D721Med (cell line): Measurements from ENCODE around the gene PHYHIPL.

Source experiments
- DNase-seq: peaks from one replicate; pipeline ENCODE4 v3.0.0; 2011; ENCODE audit warnings: low spot score; ENCODE audit not compliant: insufficient read length
- FAIRE-seq: peaks from 2 replicates; lab custom pipeline; 2011; peaks lifted over from hg19 to GRCh38; lab: Jason Lieb, UNC
- CTCF ChIP-seq: IDR thresholded peaks from 2 replicates; pipeline ENCODE4 v1.5.1; 2012; ENCODE audit warnings: mild to moderate bottlenecking, control low read depth; ENCODE audit not compliant: insufficient read depth; ENCODE audit errors: missing control alignments

Gene PHYHIPL

GRCh38 chr10:59276133-59276532 is 99.7 kb downstream of the PHYHIPL start:
- no peak for FAIRE-seq
- TF ChIP-seq CTCF = no peak
- DNase-seq = no peak

GRCh38 chr10:59276919-59277318 is 100.5 kb downstream of the PHYHIPL start:
- no peak for FAIRE-seq

GRCh38 chr10:59279476-59279875 is 103.0 kb downstream of the PHYHIPL start:
- FAIRE-seq = no peak
- no peak for DNase-seq
- TF ChIP-seq CTCF = no peak

More at GRCh38 chr10:59276919-59277318, 100.5 kb downstream of the PHYHIPL start:
- no peak for TF ChIP-seq CTCF
- no peak for DNase-seq

DNA sequence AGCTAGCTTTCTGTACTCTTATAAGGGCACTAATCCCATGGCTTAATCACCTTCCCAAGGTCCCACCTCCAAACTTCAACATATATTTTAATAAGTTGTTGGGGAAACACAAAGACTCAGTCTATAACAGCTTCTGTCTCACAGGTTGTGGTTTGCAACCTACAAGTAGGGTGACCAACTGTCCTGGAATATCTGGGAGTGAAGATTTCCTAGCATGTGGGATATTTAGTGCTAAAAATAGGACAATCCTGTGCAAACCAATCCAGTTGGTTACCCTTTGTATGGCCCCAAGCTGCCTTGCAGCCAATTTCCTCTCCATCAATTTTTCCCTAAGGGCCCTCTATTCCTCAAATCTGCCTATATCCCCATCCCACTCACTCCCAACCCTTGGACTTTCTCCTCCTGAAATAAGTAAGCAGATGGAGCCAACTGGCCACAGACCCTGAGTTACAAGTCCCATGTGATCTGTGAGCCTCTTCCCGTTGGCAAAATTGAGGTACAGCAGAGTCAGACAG is 103.6 kb downstream of the PHYHIPL start:
- no peak for DNase-seq
- no peak for FAIRE-seq
- no peak for TF ChIP-seq CTCF

- no peak for TF ChIP-seq CTCF
- FAIRE-seq (no peak), DNase-seq (no peak)
Observed at GRCh38 chr10:59281861-59282260, 105.4 kb downstream of the PHYHIPL start.

DNA sequence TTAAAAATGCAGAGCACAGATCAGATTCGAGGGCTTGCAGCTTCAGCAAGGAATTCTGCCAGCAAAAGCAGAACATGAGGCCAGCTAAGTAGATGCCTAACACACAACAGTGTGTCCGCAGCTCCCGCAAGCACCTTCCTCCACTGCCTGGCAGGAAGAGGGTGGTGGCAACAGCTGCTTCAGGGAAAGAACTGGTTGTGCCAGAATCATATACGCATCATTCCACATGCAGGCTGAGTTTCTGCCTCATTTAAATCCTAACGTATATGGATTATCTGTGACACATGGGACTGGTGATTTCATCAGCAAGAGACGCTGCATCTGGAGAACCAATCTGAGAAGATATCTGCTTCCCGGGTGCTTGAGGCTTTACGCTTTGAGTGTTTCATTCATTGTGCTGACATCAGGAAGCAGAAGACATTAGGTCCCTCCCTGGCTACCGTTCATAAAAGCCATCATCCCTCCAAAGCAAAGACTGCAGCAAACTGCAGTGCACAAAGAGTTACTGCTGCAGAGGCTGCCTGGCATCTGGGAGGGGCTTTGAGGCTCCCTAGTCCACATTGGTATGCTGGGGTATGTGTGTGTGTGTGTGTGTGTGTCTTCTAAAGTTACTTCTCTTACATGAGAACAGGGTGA is 107.1 kb downstream of the PHYHIPL start:
- TF ChIP-seq CTCF = no peak
- no peak for FAIRE-seq
- no peak for DNase-seq
